22Rv1 (cell line): ENCODE measurements around the gene BOC.

Experiments
- CTCF ChIP-seq: fragments of 450-650 bp; IDR thresholded peaks from 2 replicates; pipeline ENCODE4 v1.5.1; 2017; ENCODE audit warnings: mild to moderate bottlenecking
- ZFX ChIP-seq: fragments of 450-650 bp; IDR thresholded peaks from 2 replicates; pipeline ENCODE4 v1.6.1; 2017; ENCODE audit warnings: antibody characterized with exemption, borderline replicate concordance

GRCh38 chr3:113255100-113255853 lies 43.9 kb downstream of the BOC start:
- TF ChIP-seq CTCF (no peak), ZFX (no peak)
